Lower leg skin (tissue), 3 donors: Measurements from ENCODE around the gene PPP2R3C.

ENCODE experiments used
- POLR2A ChIP-seq, 2 donors: fragments of 450-650 bp; IDR thresholded peaks; one replicate each; pipeline ENCODE4 v1.6.1; 2016 to 2017; ENCODE audit warnings: antibody characterized with exemption in 2 of 2, mild to moderate bottlenecking in 1 of 2, moderate library complexity in 1 of 2
- TF ChIP-seq, protein P1 (sequence below), 3 donors: fragments of 450-650 bp; IDR thresholded peaks; one replicate each; pipeline ENCODE4 v1.5.1; 2016; ENCODE audit warnings: antibody characterized with exemption in 3 of 3, mild to moderate bottlenecking in 3 of 3, moderate library complexity in 2 of 3

DNA sequence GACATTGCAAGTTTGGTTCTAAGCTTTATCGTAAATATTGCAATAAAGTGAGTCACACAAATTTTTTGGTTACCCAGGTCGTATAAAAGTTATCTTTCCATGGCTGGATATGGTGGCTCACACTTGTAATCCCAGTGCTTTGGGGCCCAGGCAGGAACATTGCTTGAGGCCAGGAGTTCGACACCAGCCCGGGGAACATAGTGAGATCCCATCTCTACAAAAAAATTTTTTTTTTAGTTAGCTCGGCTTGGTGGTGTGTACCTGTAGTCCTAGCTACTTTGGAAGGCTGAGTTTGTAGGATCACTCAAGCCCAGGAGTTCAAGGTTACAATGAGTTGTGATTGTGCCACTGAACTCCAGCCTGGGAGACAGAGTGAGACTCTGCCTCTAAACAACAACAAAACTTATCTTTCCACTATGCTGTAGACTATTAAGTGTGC lies 24.9 kb upstream of the PPP2R3C start:
- TF ChIP-seq, protein P1, sequence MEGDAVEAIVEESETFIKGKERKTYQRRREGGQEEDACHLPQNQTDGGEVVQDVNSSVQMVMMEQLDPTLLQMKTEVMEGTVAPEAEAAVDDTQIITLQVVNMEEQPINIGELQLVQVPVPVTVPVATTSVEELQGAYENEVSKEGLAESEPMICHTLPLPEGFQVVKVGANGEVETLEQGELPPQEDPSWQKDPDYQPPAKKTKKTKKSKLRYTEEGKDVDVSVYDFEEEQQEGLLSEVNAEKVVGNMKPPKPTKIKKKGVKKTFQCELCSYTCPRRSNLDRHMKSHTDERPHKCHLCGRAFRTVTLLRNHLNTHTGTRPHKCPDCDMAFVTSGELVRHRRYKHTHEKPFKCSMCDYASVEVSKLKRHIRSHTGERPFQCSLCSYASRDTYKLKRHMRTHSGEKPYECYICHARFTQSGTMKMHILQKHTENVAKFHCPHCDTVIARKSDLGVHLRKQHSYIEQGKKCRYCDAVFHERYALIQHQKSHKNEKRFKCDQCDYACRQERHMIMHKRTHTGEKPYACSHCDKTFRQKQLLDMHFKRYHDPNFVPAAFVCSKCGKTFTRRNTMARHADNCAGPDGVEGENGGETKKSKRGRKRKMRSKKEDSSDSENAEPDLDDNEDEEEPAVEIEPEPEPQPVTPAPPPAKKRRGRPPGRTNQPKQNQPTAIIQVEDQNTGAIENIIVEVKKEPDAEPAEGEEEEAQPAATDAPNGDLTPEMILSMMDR (IDR thresholded peaks at IDR 0.05), result no peak
- no peak for TF ChIP-seq POLR2A (IDR thresholded peaks at IDR 0.05)
